ENCODE data around the gene TNFSF8.

Gene TNFSF8

GRCh38 chr9:114935119-114935518 is 4.7 kb upstream of the TNFSF8 start:
- no peak overlapping the region for H3K27ac ChIP-seq
- TF ChIP-seq ZFX (IDR thresholded peaks at IDR 0.05; ENCODE audit: borderline replicate concordance): no peak
- TF ChIP-seq, protein P1, sequence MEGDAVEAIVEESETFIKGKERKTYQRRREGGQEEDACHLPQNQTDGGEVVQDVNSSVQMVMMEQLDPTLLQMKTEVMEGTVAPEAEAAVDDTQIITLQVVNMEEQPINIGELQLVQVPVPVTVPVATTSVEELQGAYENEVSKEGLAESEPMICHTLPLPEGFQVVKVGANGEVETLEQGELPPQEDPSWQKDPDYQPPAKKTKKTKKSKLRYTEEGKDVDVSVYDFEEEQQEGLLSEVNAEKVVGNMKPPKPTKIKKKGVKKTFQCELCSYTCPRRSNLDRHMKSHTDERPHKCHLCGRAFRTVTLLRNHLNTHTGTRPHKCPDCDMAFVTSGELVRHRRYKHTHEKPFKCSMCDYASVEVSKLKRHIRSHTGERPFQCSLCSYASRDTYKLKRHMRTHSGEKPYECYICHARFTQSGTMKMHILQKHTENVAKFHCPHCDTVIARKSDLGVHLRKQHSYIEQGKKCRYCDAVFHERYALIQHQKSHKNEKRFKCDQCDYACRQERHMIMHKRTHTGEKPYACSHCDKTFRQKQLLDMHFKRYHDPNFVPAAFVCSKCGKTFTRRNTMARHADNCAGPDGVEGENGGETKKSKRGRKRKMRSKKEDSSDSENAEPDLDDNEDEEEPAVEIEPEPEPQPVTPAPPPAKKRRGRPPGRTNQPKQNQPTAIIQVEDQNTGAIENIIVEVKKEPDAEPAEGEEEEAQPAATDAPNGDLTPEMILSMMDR (IDR thresholded peaks at IDR 0.05): no peak

GRCh38 chr9:114932502-114932901 is 2.1 kb upstream of the TNFSF8 start:
- TF ChIP-seq, protein P1 (IDR thresholded peaks at IDR 0.05): no peak
- TF ChIP-seq ZFX (IDR thresholded peaks at IDR 0.05; ENCODE audit: borderline replicate concordance): no peak
- H3K27ac ChIP-seq: no peak overlapping the region

- no peak for TF ChIP-seq ZFX (IDR thresholded peaks at IDR 0.05; ENCODE audit: borderline replicate concordance)
- TF ChIP-seq, protein P1 (IDR thresholded peaks at IDR 0.05): no peak
- no peak overlapping the region for H3K27ac ChIP-seq
Measured at GRCh38 chr9:114931407-114931806, 1.0 kb upstream of the TNFSF8 start.

- TF ChIP-seq, protein P1 (IDR thresholded peaks at IDR 0.05): no peak
- TF ChIP-seq ZFX (IDR thresholded peaks at IDR 0.05; ENCODE audit: borderline replicate concordance): no peak
- H3K27ac ChIP-seq: no peak overlapping the region
Measured at GRCh38 chr9:114929201-114929600, 1.2 kb downstream of the TNFSF8 start.

DNA sequence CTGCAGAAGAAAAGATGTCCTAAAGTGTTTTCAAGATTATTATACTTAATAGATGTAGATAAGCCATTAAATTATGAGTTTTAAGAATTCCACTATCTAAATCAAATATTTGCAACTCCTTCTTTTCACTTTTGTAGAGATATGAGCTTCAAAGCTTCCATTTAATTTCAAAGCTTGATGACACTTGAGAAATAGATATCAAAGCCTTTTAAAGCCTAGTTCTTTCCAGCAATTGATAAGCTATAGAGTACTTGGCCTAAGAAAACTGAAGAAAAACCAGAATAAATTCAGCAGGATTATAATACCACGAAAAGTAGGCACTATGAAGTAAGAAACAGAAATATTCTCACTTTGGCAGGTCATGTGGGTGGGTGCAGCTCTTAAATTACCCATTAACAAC is 1.7 kb downstream of the TNFSF8 start:
- no peak overlapping the region for H3K27ac ChIP-seq
- no peak for TF ChIP-seq ZFX (IDR thresholded peaks at IDR 0.05; ENCODE audit: borderline replicate concordance)
- TF ChIP-seq, protein P1 (IDR thresholded peaks at IDR 0.05): no peak

GRCh38 chr9:114928136-114928535 is 2.3 kb downstream of the TNFSF8 start:
- no peak for TF ChIP-seq ZFX (IDR thresholded peaks at IDR 0.05; ENCODE audit: borderline replicate concordance)
- TF ChIP-seq, protein P1 (IDR thresholded peaks at IDR 0.05): no peak
- no peak overlapping the region for H3K27ac ChIP-seq

DNA sequence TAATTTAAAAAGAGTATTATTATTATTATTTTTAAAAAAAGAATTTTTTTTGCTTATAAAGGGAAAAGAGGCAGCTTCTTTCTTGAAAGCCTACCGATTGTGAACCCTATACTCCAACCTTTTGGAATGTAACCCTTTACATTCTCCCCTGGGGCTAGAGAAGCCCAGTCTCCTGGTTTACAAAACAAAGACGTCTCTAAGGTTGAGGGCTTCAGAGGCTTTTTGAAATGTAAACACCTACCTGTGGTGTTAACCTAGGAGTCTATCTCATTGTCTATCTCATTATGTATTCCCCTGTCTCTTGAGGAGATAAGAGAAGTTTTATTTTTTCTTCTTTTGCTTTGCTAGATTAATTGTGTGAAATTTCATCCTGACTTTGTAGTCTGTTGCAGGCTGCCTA is 4.7 kb downstream of the TNFSF8 start:
- TF ChIP-seq, protein P1 (IDR thresholded peaks at IDR 0.05): no peak
- TF ChIP-seq ZFX (IDR thresholded peaks at IDR 0.05; ENCODE audit: borderline replicate concordance): no peak
- no peak overlapping the region for H3K27ac ChIP-seq

Data from 22Rv1 (cell line).